ENCODE data around the gene CD3D. TPM values are rescaled to one million over a fixed set of nuclear protein-coding genes. Genes with fewer than 3 reads are reported as not detected.
"Not testable (repeated sequence)": the region's sequence is repeated elsewhere in the genome, so short reads cannot be mapped to it uniquely, and the experiment has no call there.

The CD3D gene
- total RNA-seq, 2 experiments from 2014 or later = 259 to 285 TPM

GRCh38 chr11:118312328-118312727 is 30.2 kb downstream of the CD3D start:
- Mint-ChIP-seq H3K9me3 (no peaks in the 10 kb centered on the region), H3K27ac (peak overlapping the region; percentile 80), H3K4me1 (ENCODE audit: low read depth) (peaks cover 91% of the 10 kb centered on the region), H3K36me3 (ENCODE audit: low read depth) (peaks cover 76% of the 10 kb centered on the region), H3K27me3 (ENCODE audit: low read depth) (no peaks in the 10 kb centered on the region), H3K4me3 (no peak overlapping the region)
- CTCF ChIA-PET = interaction anchor here (0.9 to 11.5 kb wide), 8 partner anchors 11 to 140 kb away, joined by 3 to 110 read pairs (median 6); partner anchors contain the start of genes CD3D and CD3G
- intact Hi-C loops (cut with micrococcal nuclease) = no loop called here
- DNase-seq = no peak

GRCh38 chr11:118311518-118311917 is 31.0 kb downstream of the CD3D start:
- intact Hi-C loops (cut with micrococcal nuclease) = no loop called here
- CTCF ChIA-PET = interaction anchor here (0.9 to 11.5 kb wide), 9 partner anchors 11 to 140 kb away, joined by 3 to 110 read pairs (median 5); partner anchors contain the start of genes CD3D and CD3G
- H3K27me3 Mint-ChIP-seq (ENCODE audit: low read depth) = no peaks in the 10 kb centered on the region
- no peak for DNase-seq
- H3K4me3 Mint-ChIP-seq = no peak overlapping the region
- peak overlapping the region; percentile 80 for H3K27ac Mint-ChIP-seq
- peaks cover 92% of the 10 kb centered on the region for H3K4me1 Mint-ChIP-seq (ENCODE audit: low read depth)
- no peaks in the 10 kb centered on the region for H3K9me3 Mint-ChIP-seq
- peaks cover 78% of the 10 kb centered on the region for H3K36me3 Mint-ChIP-seq (ENCODE audit: low read depth)

- Mint-ChIP-seq H3K4me3 (no peak overlapping the region), H3K36me3 (ENCODE audit: low read depth) (peaks cover 81% of the 10 kb centered on the region), H3K9me3 (no peaks in the 10 kb centered on the region), H3K4me1 (ENCODE audit: low read depth) (peaks cover 90% of the 10 kb centered on the region), H3K27ac (peak overlapping the region; percentile 80), H3K27me3 (ENCODE audit: low read depth) (no peaks in the 10 kb centered on the region)
- CTCF ChIA-PET = interaction anchor here (1.2 to 11.5 kb wide), 9 partner anchors 10 to 112 kb away, joined by 3 to 110 read pairs (median 6); partner anchors contain the start of genes CD3D and CD3G
- intact Hi-C loops (cut with micrococcal nuclease) = no loop called here
- no peak for DNase-seq
Observed at GRCh38 chr11:118310781-118311485, 31.6 kb downstream of the CD3D start.

GRCh38 chr11:118310271-118310670 is 32.2 kb downstream of the CD3D start:
- Mint-ChIP-seq H3K27ac (peak overlapping the region; percentile 43), H3K36me3 (ENCODE audit: low read depth) (peaks cover 80% of the 10 kb centered on the region)

GRCh38 chr11:118308995-118309528 is 33.4 kb downstream of the CD3D start:
- peak; percentile 55 for DNase-seq
- CTCF ChIA-PET = interaction anchor here (1.0 to 11.5 kb wide), 6 partner anchors 13 to 110 kb away, joined by 3 to 110 read pairs (median 4); partner anchors contain the start of genes CD3D and CD3G
- Mint-ChIP-seq H3K4me1 (ENCODE audit: low read depth) (peaks cover 80% of the 10 kb centered on the region), H3K36me3 (ENCODE audit: low read depth) (peaks cover 76% of the 10 kb centered on the region), H3K27ac (peak overlapping the region; percentile 100)
- H3K27me3 Mint-ChIP-seq (ENCODE audit: low read depth); H3K9me3 Mint-ChIP-seq; intact Hi-C loops (cut with micrococcal nuclease); H3K4me3 Mint-ChIP-seq: not testable (repeated sequence)

More at GRCh38 chr11:118310271-118310670, 32.2 kb downstream of the CD3D start:
- Mint-ChIP-seq H3K4me1 (ENCODE audit: low read depth) (peaks cover 86% of the 10 kb centered on the region), H3K9me3 (no peaks in the 10 kb centered on the region), H3K4me3 (no peak overlapping the region), H3K27me3 (ENCODE audit: low read depth) (no peaks in the 10 kb centered on the region)
- no peak for DNase-seq
- intact Hi-C loops (cut with micrococcal nuclease) = no loop called here
- CTCF ChIA-PET = interaction anchor here (3.6 to 11.5 kb wide), 2 partner anchors 15 to 31 kb away, joined by 22 to 110 read pairs; partner anchors contain the start of genes CD3D and CD3G

- CTCF ChIA-PET = interaction anchor here (0.6 to 11.5 kb wide), 7 partner anchors 11 to 559 kb away, joined by 3 to 110 read pairs (median 3); partner anchors contain the start of genes CD3D, CD3G and UBE4A
- Mint-ChIP-seq H3K27ac (peak overlapping the region; percentile 100), H3K36me3 (ENCODE audit: low read depth) (peaks cover 59% of the 10 kb centered on the region), H3K4me1 (ENCODE audit: low read depth) (peaks cover 79% of the 10 kb centered on the region), H3K4me3 (peak overlapping the region; percentile 98), H3K27me3 (ENCODE audit: low read depth) (no peaks in the 10 kb centered on the region), H3K9me3 (no peaks in the 10 kb centered on the region)
- intact Hi-C loops (cut with micrococcal nuclease) = no loop called here
- DNase-seq = peak; percentile 68
Observed at GRCh38 chr11:118306556-118306955, 35.9 kb downstream of the CD3D start.

GRCh38 chr11:118305726-118306125 is 36.8 kb downstream of the CD3D start:
- Mint-ChIP-seq H3K27me3 (ENCODE audit: low read depth) (no peaks in the 10 kb centered on the region), H3K4me1 (ENCODE audit: low read depth) (peaks cover 76% of the 10 kb centered on the region), H3K9me3 (no peaks in the 10 kb centered on the region), H3K4me3 (peak overlapping the region; percentile 98), H3K27ac (peak overlapping the region; percentile 100), H3K36me3 (ENCODE audit: low read depth) (peaks cover 53% of the 10 kb centered on the region)
- CTCF ChIA-PET = interaction anchor here (0.6 to 11.5 kb wide), 12 partner anchors 10 to 560 kb away, joined by 3 to 110 read pairs (median 4); partner anchors contain the start of genes CD3D, CD3G, JAML and UBE4A
- intact Hi-C loops (cut with micrococcal nuclease) = loop anchor here (2.0 kb wide), 1 partner anchor 133 kb away; no protein-coding TSS in a partner anchor
- peak; percentile 61 for DNase-seq

GRCh38 chr11:118304568-118305248 is 37.8 kb downstream of the CD3D start, which contains the start of gene CD3E:
CD3E (plus strand) TSS chr11:118304730; CDS start chr11:118304953, 223 bp downstream.
- intact Hi-C loops (cut with micrococcal nuclease) = loop anchor here (1.0 to 2.0 kb wide), 3 partner anchors 38 to 134 kb away; partner anchors contain the start of gene CD3D
- Mint-ChIP-seq H3K9me3 (no peaks in the 10 kb centered on the region), H3K4me1 (ENCODE audit: low read depth) (peaks cover 68% of the 10 kb centered on the region), H3K27ac (peak within 1 kb of the TSS; percentile 100), H3K36me3 (ENCODE audit: low read depth) (peaks cover 46% of the 10 kb centered on the region), H3K4me3 (peak within 1 kb of the TSS; percentile 98), H3K27me3 (ENCODE audit: low read depth) (no peaks in the 10 kb centered on the region)
- CTCF ChIA-PET = interaction anchor here (1.0 to 11.5 kb wide), 9 partner anchors 9 to 106 kb away, joined by 3 to 110 read pairs (median 8); partner anchors contain the start of genes CD3D, CD3G and JAML
- DNase-seq = peak; percentile 88

- Mint-ChIP-seq H3K27me3 (ENCODE audit: low read depth) (no peaks in the 10 kb centered on the region), H3K27ac (peak overlapping the region; percentile 100)
- CTCF ChIA-PET = interaction anchor here (0.7 to 11.5 kb wide), 10 partner anchors 9 to 158 kb away, joined by 3 to 110 read pairs (median 6); partner anchors contain the start of genes CD3D, CD3G and JAML
Observed at GRCh38 chr11:118304227-118304567, 38.3 kb downstream of the CD3D start.

GRCh38 chr11:118301600-118302195 is 40.8 kb downstream of the CD3D start:
- Mint-ChIP-seq H3K9me3 (no peaks in the 10 kb centered on the region), H3K27ac (no peak overlapping the region), H3K27me3 (ENCODE audit: low read depth) (no peaks in the 10 kb centered on the region), H3K36me3 (ENCODE audit: low read depth) (peaks cover 16% of the 10 kb centered on the region), H3K4me3 (no peak overlapping the region), H3K4me1 (ENCODE audit: low read depth) (peaks cover 38% of the 10 kb centered on the region)
- intact Hi-C loops (cut with micrococcal nuclease) = loop anchor here (1.0 kb wide), 1 partner anchor 268 kb away; no protein-coding TSS in a partner anchor
- DNase-seq = no peak
- CTCF ChIA-PET = interaction anchor here (0.5 to 11.5 kb wide), 9 partner anchors 10 to 103 kb away, joined by 3 to 110 read pairs (median 3); partner anchors contain the start of genes CD3D and CD3G

More at GRCh38 chr11:118304227-118304567, 38.3 kb downstream of the CD3D start:
- Mint-ChIP-seq H3K36me3 (ENCODE audit: low read depth) (peaks cover 41% of the 10 kb centered on the region), H3K9me3 (no peaks in the 10 kb centered on the region), H3K4me3 (peak overlapping the region; percentile 98), H3K4me1 (ENCODE audit: low read depth) (peaks cover 63% of the 10 kb centered on the region)
- intact Hi-C loops (cut with micrococcal nuclease) = loop anchor here (1.0 to 2.0 kb wide), 3 partner anchors 38 to 135 kb away; partner anchors contain the start of gene CD3D
- no peak for DNase-seq

GRCh38 chr11:118295815-118296454 is 46.6 kb downstream of the CD3D start:
- H3K4me3 Mint-ChIP-seq = no peak overlapping the region
- CTCF ChIA-PET = interaction anchor here (0.7 to 2.7 kb wide), 41 partner anchors 9 to 272 kb away, joined by 3 to 46 read pairs (median 5); partner anchors contain the start of genes CD3D, CD3E, JAML and MPZL2
- H3K27ac Mint-ChIP-seq = peak overlapping the region; percentile 8
- intact Hi-C loops (cut with micrococcal nuclease) = loop anchor here (1.0 kb wide), 4 partner anchors 57 to 270 kb away; no protein-coding TSS in a partner anchor
- H3K36me3 Mint-ChIP-seq (ENCODE audit: low read depth) = no peaks in the 10 kb centered on the region
- no peaks in the 10 kb centered on the region for H3K27me3 Mint-ChIP-seq (ENCODE audit: low read depth)
- H3K9me3 Mint-ChIP-seq = no peaks in the 10 kb centered on the region
- peak; percentile 76 for DNase-seq
- H3K4me1 Mint-ChIP-seq (ENCODE audit: low read depth) = peaks cover 16% of the 10 kb centered on the region

All from activated naive CD4-positive, alpha-beta T cell treated with anti-CD3 and anti-CD28 coated beads for 36 hours (primary cell).